OCI-LY7 (cell line): ENCODE data around the gene TULP4.

Experiments used
- CTCF ChIP-seq: fragments of 200-600 bp; sonication (generic); conservative IDR thresholded peaks from 2 replicates; pipeline ENCODE4 v1.5.1; 2014; ENCODE audit warnings: mild to moderate bottlenecking, antibody characterized with exemption, low read length, moderate library complexity, mixed read lengths
- EZH2phosphoT487 ChIP-seq: fragments of 200-600 bp; sonication (generic); IDR thresholded peaks from 2 replicates; pipeline ENCODE4 v1.6.1; 2018; ENCODE audit warnings: low read depth, borderline replicate concordance, mild to moderate bottlenecking, mixed run types, antibody characterized with exemption, low read length, moderate library complexity, mixed read lengths

GRCh38 chr6:158408552-158409130 lies 96.4 kb downstream of the TULP4 start:
- TF ChIP-seq CTCF (no peak), EZH2phosphoT487 (no peak)
